Germinal center (tissue), 1 donor: Measurements from ENCODE around the gene TMEM134.
A peak's percentile ranks its signal among the peaks of the same experiment; 100 is the strongest.
"Not testable (repeated sequence)": the region's sequence is repeated elsewhere in the genome, so short reads cannot be mapped to it uniquely, and the experiment has no call there.

ENCODE experiments used
- DNase-seq: peaks from one replicate; pipeline ENCODE4 v3.0.0; 2012; ENCODE audit warnings: mixed read lengths, low spot score

Gene TMEM134

DNA sequence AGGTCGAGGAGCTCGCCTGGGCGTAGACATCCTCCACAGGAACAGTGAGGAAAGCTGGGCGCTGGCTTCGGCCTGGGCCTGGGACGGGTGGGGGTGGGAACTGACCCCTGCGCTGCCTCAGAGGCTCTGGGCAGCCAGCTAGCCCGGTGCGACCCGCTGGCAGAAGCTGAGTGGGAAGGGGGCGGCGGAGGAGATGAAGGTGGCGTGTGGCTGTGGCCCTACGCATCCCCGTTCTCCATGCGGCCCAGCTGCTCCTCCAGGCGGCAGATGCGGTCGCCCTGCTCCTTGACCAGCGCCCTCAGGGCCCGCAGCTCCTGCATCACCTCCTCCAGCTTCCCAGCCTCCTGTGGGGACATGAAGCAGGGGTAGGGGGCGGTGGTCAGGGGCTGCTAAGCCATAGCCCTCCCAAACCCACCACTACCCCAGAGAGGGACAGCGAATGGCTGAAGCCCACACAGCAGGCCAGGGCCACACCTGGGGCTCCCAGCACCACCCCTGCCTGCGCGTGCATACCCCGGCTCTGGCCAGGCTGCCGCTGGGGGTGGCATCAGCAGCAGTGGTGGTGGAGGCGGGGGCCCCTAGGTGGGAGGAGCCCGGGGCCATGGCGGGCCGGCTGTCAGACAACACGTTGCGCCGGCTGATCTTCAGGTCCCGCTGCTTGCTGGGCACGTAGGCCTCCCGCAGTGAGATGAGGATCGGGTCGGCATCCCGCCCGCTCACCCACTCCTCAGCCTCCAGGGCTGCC is 30.7 kb downstream of the TMEM134 start:
- peak; percentile 83 for DNase-seq

DNA sequence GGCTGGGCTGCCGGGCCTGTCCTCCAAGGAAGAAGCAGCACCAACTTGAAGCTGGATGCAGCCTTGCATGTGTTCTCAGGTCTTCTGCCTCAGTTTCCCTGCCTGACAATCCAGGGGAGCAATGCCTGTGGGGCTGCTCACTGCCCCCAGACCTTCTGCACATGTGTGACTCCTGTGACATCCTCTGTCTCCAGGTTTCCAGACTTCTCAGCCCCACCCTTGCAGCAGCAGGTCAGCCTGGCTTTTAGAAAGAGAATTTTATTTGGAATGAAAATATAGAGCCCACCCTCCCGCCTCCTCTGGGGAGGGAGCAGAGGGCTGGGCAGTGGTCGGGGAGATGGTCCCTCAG is 31.3 kb downstream of the TMEM134 start:
- no peak for DNase-seq

DNA sequence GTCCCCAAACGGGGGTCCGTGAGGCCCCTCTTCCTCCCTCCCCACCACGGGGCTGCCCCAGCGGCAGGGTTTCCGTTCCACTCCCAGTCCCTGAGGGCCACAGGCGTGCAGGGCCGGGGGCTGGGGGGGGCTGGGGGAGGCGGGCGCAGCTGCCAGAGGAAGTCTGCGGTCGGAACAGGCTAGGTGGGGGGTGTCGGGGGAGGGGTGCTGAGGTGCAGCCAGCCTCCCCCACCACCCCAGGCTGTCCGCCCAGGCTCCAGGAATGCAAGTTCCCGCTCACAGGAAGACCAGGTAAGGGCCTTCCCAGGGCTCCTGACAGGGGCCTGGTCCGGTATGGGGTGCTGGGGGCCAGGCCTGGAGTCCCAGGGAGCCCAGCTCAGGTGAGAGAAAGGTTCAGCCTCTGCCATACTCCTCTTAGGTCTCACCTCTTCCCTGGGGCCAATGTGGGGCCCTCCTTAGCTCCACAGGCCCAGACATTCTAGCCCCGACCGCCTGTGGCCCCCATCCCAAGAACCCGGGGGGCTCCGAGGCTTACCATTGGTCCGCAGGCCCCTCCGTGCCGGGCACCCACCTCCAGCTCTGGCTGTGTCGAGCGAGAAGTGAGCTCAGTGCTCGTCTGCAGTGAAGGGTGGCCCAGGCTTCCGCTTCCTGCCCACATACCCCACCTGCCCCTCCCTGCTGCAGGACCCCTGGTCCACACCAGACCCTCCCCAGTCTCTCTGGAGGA is 31.8 kb downstream of the TMEM134 start, which contains the start of gene PTPRCAP:
Gene PTPRCAP, minus strand, starts transcription at position 601 of the 727 bp plus-strand sequence. Its CDS starts 63 bp downstream, at position 538.
- DNase-seq: peak; percentile 80

DNA sequence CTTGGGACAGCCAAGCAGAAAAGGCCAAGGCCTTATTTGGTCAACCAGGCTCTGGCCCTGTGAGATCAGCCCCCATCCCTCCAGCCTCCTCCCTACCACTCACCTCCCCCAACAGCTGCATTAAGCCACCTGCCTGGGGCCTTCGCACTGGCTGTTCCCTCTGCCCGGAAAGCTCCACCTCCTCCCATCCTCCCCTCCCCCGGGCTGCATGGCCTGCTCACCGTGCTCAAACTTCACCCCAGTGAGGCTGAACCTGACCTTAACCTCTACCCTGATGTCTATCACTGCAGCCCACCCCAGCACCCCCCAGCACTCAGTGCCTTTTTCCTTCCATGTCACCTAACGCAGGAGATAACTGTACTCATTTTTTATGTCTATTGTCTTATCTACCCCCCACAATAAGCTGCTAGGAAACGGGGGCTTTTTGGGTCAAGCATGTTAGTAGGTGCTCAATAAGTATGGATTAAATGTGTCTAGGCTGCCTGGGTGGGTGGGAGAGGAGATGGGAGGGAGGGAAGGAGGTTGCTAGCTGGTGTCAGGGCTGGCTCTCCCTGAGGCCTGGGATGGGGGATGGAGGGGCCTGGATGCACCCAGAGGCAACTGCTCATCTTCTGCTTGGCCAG is 32.5 kb downstream of the TMEM134 start:
- DNase-seq: peak; percentile 71

DNA sequence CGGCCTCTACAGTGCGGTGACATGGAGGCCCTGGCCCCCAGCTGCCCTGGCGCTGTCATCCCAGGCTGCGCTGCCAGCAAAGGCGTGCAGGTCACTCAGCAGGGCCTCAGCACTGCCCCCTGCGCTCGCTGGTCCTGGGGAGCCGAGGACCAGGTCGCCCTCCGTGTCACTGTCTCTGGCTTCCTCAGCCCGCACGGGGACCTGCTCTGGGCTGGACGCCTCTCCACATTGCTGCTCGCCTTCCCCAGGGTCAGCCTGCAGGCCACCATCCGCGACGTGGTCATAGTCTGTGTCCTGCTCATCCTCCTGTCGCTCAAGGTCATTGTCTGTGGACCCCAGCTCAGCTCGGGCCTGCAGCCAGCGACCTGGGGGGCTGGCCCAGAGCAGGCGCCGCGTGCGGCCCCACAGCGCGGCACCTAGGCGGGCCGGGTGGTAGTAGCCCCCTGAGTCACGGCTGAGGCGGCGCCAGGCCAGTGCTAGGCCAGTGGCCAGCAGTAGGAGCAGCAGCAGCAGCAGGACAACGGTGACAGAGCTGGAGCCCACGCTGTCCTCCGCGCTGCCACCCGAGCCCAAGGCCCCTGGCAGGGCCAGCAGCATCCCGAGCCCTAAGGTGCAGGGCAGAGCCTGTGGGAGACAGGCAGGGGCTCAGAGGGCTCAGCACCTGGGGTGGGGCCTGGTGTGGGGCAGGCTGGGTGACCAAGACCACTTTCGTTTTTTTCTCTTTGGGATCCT is 33.2 kb downstream of the TMEM134 start:
- DNase-seq: no peak

DNA sequence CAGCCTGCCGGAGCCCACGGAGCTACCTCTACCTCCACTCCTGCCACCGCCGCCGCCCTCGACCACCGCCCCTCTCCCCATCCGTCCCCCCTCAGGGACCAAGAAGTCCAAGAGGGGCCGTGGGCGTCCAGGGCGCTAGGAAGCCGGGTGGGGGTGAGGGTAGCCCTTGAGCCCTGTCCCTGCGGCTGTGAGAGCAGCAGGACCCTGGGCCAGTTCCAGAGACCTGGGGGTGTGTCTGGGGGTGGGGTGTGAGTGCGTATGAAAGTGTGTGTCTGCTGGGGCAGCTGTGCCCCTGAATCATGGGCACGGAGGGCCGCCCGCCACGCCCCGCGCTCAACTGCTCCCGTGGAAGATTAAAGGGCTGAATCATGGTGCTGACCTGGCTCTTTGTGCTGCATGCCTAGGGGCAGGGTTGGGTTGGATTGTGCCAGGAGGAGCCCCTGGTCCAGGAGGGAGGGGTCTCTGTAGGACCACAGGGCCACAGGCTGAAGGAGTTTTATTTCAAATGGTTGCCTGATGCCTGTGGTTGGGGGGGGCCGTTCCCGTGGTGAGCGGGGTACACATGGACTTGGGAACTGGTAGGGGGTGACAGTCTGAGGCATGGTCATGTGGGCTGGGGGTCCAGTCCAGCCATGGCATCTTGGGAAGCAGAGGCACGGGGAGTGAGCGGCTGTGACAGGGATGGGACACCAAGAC is 33.9 kb downstream of the TMEM134 start:
- no peak for DNase-seq

DNA sequence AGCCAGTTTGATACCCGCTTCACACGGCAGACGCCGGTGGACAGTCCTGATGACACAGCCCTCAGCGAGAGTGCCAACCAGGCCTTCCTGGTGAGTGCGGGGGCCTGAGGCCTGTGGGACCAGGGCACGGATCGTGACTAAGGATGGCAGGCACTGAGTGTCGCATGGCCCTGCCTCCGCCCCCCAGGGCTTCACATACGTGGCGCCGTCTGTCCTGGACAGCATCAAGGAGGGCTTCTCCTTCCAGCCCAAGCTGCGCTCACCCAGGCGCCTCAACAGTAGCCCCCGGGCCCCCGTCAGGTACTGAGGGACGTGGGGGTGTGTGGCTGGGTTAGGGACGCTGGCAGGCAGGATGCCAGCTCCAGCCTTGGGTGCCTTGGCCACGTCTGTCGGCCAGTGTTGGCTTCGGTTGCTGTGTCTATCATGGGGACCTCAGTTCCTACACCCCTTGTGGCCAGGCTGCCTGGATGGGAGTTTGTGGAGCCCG is 34.6 kb downstream of the TMEM134 start:
- no peak for DNase-seq

DNA sequence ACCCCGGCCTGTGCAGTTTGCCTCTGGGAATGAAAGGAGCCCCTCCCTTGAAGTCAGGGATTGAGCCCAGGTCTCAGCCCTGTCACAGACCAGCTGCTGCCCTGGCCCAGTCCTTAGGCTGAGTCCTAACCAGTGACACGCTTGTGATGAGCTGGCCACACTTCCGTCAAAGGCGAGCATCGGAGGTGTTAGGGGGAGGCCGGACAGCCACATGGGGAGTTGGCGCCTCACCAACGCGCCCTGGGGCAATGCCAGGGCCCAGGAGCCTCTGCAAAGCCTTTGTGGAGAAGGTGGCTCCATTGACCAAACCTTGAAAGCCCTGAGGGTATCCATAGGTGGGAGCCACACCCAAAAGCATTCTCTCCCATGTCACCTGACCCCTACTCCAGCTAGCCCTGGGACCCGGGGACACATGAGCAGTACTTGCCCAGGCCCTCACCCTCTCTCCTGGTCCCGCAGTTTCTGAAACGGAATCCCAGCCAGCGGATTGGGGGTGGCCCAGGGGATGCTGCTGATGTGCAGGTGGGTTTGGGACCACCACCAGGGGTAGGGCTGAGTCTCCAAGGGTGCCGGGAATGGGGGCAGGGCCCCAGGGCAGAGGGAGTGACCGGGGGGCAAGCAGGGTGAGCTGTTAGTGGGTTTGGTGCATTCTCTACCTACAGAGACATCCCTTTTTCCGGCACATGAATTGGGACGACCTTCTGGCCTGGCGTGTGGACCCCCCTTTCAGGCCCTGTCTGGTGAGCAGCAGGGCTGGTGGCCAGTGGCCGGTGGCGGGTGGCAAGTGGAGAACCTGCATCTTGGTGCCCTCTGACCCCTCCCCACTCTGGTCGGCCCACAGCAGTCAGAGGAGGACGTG is 35.3 kb downstream of the TMEM134 start:
- DNase-seq: no peak

DNA sequence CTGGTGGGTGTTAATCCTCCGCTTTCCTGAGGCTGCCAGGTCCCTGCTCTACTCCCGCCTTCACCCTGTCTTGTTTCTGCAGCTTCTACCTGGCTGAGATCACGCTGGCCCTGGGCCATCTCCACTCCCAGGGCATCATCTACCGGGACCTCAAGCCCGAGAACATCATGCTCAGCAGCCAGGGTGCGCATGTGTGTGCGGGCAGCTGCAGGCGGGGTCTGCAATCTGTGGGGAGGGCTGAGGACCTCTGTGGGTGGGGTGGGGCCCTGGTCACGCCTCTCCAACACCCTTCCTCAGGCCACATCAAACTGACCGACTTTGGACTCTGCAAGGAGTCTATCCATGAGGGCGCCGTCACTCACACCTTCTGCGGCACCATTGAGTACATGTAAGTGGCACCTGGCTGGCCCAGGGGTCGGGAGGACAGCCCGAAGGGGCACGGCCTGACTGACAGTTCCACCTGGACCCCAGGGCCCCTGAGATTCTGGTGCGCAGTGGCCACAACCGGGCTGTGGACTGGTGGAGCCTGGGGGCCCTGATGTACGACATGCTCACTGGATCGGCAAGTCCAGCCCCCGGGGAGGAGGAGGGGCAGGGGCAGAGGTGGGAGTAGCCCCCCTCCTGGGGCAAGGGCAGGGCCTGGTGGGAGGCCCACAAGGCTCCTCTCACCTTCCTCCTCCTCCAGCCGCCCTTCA is 36.2 kb downstream of the TMEM134 start:
- no peak for DNase-seq

DNA sequence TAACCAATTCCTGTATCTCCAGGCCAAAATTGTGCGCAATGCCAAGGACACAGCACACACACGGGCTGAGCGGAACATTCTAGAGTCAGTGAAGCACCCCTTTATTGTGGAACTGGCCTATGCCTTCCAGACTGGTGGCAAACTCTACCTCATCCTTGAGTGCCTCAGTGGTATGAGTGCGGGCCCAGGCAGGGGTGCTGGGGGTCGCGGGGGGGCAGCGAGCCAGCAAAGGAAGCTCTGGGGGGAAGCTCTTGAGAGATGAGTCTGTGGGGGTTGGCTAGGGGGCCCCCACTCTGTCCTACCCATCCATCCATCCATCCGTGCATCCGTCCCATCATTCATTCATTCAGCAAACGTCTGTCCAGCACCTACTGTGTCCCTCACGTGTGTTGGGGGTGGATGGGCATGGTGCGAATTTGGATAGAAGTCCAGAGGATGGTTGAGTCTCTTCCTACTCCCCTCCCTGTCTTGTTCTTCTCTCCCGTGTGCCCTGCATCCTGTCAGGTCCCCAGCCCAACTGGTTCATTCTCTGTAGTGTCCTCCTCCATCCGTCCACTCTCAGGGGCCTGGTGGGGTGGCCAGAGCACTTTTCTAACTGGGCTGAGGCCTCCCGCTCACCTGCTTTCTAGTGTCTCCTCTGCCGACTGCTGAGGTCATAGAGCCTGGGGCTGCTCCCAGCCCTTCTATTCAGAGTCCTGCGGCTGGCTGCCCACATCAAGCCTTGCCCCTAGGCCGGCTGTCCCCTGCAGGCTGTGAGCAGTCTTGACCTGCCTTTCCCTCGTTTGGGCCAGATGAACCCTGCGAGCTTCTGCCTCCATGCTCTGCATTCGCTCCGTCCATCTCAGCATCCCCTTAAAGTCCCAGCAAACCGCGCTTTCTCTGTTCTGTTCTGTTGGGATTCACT is 37.5 kb downstream of the TMEM134 start:
- no peak for DNase-seq

DNA sequence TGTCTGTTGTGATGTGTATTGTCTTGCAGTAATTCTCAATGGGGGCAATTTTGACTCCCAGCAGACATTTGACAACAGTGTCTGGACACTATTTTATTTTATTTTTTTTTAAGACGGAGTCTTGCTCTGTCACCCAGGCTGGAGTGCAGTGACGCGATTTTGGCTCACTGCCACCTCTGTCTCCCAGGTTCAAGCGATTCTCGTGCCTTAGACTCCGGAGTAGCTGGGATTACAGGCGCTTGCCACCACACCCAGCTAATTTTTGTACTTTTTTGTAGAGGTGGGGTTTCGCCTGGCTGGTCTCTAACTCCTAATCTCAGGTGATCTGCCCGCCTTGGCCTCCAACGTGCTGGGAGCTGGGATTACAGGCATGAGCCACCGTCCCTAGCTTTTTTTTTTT is 39.3 kb downstream of the TMEM134 start:
- DNase-seq: no peak

DNA sequence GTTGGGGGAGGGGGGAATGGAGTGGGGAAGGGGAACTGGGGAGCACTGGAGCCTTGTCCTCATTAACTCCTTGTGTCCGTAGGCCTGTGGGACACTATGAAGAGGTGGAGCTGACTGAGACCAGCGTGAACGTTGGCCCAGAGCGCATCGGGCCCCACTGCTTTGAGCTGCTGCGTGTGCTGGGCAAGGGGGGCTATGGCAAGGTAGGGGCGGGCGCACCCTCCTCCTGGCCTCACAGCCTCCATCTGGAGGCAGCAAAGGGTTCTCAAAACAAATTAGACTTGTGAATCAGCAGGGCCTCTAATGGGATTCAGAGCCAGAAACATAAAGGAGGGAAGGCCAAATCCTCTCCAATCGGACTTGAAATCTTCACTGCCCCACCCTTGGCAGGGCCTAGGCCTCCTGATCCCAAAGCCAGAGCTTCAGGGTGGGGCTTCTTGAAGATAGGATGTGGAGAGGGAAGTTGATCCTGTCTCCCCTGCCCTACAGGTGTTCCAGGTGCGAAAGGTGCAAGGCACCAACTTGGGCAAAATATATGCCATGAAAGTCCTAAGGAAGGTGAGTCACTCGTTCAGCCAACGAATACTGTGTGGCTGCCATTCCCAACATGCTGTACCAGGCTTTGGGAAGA is 39.9 kb downstream of the TMEM134 start:
- no peak for DNase-seq

DNA sequence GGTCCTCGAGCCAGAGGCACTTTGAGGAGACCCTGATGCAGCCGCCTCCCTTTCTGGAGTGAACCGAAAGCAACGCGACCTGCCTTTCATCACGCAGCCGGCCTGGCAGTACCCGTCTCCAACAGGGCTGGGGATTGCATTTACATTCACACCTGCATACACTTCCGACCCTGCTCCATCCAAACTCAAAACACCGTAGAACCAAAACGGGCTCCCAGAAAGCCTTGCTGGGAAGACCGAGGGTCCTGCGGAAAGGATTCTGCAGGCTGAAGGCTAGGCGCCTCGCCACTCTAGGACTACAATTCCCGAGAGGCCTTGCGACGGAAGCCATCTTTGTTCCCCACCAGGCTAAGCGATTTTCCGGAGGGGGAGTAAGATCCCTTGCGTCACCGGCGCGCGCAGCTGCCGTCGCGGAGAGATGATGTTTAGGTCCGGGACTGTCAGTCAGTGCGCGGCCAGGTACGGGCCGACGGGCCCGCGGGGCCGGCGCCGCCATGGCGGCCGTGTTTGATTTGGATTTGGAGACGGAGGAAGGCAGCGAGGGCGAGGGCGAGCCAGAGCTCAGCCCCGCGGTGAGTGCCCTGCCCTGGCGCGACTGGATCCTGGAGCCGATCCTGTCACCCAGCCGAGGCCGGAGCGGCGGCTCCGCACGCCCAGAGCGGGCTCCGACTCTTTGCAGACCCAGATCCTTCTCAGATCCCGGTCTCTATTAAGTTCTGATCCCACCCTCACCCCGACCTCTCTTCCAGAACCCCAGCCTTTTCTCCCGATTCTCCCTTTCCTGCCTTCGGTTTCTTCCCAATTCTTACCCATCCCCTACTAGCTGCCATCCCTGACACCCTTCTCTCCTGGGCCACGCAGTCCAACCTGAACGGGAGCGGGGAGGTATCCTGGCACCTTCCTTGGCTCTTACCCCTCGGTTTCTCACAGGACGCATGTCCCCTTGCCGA is 40.7 kb downstream of the TMEM134 start, which contains the start of gene RPS6KB2:
Gene RPS6KB2, plus strand, starts transcription at position 443 of the 950 bp plus-strand sequence. Its CDS starts 52 bp downstream, at position 495.
- peak; percentile 97 for DNase-seq

DNA sequence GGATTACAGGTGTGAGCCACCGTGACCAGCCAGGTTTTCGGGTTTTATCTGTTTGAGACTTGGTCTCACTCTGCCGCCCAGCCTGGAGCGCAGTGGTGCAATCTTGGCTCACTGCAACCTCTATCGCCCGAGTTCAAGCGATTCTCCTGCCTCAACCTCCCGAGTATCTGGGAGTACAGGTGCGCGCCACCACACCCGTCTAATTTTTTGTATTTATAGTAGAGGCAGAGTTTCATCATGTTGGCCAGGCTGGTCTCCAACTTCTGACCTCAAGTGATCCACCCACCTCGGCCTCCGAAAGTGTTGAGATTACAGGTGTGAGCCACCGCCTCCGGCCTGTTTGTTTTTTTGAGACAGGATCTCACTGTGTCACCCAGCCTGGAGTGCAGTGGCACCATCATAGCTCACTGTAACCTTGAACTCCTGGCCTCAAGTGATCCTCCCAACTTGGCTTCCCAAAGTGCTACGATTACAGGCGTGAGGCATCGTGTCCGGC is 41.6 kb downstream of the TMEM134 start:
- DNase-seq: not testable (repeated sequence)

DNA sequence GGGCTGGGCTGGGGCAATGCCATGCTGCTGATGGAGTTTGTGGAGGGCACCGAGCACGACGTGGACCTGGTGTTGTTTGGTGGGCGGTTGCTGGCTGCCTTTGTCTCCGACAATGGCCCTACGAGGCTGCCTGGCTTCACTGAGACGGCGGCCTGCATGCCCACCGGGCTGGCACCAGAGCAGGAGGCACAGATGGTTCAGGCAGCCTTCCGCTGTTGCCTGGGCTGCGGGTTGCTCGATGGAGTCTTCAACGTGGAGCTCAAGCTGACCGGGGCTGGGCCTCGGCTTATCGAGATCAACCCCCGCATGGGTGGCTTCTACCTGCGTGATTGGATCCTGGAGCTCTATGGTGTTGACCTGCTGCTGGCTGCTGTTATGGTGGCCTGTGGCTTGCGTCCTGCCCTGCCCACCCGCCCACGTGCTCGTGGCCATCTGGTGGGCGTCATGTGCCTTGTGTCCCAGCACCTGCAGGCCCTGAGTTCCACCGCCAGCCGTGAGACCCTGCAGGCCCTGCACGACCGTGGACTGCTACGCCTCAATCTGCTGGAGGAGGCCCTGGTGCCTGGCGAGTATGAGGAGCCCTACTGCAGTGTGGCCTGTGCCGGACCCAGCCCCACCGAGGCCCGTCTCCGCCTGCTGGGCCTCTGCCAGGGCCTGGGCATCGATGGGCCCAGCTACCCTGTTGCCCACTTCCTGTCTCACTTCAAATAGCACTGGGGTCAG is 45.0 kb downstream of the TMEM134 start:
- DNase-seq: no peak

DNA sequence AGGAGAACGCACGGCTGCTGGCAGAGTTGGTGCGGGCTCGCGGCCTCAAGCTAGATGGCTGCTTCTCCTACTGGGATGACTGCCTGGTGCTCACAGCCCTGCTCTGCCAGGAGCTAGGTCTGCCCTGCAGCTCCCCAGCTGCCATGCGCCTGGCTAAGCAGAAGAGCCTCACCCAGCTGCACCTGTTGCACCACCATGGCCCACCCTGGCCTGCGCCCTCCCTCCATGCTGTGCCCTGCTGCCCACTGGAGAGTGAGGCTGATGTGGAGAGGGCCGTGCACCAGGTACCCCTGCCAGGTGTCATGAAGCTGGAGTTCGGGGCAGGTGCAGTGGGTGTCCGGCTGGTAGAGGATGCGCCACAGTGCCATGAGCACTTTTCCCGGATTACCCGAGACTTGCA is 45.6 kb downstream of the TMEM134 start:
- no peak for DNase-seq
